Stimulated activated CD8-positive, alpha-beta memory T cell treated with anti-CD3 and anti-CD28 coated beads, Interleukin-7, amount 100 ng/mL, for 24 hours (primary cell): ENCODE results near the gene CCM2.

Experiments
- DNase-seq: peaks from one replicate; pipeline ENCODE4 v3.0.0-alpha.2; 2020; ENCODE audit warnings: low read depth

Gene CCM2

DNA sequence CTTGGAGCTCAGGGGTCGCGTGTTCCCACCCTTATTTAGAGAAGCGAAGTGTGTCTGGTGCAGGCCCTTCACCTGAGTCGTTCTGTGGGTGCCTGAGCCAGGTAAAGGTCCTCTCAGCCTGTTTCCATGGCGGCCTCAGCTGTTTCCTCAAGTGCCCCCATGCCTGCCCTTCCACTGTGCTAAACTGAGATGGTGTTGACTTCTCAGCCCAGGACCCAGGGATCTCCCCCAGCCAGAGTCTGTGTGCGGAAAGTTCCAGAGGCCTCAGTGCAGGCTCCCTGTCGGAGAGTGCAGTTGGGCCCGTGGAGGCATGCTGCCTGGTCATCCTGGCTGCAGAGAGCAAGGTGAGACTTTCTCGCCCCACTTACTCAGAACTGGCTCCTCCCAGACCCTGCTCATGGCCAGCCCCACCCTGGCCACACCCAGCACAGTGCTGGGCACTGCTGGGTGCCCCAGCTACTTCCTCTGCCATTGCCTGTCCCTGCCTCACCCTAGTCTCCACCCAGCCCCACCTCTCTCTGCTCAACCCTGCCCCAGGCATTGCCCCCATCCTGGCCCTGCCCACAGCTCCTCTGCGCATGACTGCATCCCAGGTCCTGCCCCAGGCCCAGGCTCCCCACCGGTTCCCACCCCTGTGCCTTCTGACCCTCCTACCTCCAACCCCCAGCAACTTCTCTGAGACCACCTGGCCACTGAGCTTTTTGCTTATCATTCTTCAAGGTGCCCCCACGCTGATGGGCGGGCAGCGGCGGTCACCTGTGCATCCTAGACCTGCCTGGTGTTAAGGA is 68.4 kb downstream of the CCM2 start:
- no peak for DNase-seq

DNA sequence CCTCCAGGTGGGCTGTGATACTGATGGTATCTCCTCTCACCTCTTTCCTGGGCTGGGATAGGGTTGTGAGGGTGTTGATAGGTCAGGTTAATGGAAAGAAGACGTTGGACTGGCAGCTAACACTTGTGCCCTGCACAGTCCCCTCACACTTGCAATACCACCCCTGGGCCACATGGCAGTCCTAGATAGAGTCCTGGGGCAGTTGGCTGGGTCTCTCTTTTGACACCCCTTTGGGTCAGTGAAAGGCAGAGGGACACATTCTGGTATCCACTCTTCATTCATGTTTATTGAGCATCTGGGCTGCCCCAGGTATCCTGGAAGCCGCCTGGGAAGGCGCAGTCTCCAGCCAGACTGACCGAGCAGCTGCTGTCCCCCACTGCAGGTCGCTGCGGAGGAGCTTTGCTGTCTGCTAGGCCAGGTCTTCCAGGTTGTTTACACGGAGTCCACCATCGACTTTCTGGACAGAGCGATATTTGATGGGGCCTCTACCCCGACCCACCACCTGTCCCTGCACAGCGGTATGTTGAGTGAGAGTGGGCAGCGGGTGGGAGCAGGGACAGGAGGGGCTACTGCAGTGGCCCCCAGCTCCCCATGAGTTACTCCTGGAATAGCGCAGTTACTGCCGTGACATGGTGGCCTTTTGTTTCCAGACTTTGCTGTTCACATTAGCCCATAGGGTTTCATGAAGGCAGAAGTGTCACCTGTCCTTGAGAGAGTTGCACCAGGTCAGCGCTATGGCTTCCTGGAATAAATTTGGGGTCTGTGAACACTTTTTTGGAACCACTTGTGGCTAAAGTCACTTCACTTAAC is 69.6 kb downstream of the CCM2 start:
- DNase-seq = no peak

DNA sequence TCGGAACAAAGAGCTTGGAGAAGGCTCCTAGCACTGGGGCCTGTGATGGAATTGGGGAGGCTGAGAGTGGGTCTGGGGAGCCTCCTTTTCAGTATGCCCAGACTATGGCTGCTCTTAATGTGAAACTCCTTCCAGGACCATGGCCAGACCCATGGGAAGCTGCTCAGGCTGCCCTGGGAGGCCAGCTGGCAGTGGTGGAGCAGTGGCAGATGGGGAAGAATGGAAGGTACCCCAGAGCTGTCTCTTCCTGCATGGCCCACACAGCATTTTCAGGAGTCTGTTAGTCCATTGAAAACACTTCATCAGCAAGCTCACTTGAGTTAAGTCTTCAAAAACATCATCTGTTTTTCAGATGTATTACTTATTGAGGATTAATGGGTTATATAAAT is 70.2 kb downstream of the CCM2 start:
- no peak for DNase-seq

DNA sequence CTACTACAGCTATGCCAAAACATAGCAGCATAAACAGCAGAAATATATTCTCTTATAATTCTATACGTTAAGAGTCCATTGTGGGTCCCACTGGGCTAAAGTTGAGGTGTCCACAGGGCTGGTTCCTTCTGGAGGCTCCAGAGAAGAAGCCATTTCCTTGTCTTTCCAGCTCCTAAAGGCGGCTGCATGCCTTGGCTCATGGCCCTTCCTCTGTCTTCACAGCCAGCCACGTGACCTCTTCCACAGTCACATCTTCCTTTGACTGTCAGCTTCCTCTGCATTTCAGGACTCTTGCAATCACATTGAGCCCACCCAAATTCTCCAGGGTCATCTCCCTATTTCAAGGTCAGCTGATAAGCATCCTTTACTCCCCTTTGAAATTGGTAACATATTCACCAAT is 71.5 kb downstream of the CCM2 start:
- no peak for DNase-seq

DNA sequence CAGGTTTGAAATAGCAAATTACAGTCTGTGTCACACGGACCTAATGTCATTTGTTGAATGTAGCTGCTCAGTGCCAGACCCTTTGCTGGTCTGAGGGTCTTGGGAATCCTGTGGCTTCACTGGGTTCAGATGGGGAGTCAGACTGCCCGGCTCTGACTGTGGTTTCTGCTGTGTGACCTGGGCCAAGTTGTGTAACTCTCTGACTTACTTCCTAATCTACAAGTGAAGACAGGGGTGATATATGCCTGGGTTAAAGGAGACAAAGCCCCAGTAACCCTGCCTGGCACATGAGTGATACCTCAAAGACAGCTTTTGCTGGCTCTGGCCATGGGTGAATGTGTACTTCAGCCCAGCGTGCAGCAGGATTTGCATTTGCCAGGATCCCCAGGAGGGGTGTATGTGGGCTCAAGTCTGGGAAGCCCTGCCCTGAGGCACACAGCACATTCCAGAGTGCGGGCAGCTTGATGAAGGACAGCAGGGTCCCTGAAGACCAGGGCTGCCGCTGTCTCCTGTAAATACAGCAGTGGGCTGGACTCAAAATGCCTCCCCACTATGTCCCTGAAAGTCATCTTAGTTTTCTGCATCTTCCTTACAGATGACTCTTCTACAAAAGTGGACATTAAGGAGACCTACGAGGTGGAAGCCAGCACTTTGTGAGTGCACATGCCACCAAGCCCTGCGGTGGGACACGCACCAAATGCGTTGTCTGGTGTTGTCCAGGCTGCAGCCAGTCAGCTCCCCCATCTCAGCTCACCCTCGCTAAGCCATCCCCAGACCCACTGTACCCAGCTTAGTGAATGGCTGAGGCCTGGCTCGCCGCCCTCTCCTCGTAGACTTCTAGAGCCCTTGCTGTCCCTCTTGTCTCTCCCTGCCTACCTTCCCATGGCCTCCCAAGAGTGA is 72.4 kb downstream of the CCM2 start:
- no peak for DNase-seq

DNA sequence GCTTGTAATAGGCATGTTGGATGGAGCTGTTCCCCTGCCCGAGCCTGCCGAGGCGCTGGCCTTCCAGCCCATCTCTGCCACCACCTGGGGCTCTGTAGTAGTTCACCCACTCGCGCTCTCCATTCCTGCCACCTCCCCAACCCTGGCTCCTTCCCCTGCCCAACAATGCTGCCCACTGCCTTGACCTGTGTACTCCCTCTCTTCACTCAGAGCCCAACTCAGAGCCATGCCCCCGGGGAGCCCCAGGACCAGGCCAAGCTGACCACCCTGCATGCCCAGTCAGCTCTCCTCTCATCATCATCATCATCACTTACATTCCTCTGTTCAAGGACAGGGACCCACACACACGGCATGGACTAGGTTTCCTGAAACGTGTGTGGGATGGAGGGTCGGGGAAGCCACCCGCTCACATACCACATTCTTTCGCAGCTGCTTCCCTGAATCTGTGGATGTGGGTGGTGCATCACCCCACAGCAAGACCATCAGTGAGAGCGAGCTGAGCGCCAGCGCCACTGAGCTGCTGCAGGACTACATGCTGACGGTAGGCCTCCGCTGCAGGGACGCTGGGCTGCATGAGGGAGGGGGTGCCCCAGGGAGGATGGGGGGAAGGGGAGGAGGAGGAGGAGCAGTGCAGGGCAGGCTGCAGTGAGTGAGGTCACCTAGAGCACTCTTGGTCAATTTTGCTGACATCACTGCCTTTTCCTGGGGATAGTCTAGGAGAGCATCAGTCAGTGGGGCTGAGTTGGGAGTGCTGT is 73.2 kb downstream of the CCM2 start:
- no peak for DNase-seq

DNA sequence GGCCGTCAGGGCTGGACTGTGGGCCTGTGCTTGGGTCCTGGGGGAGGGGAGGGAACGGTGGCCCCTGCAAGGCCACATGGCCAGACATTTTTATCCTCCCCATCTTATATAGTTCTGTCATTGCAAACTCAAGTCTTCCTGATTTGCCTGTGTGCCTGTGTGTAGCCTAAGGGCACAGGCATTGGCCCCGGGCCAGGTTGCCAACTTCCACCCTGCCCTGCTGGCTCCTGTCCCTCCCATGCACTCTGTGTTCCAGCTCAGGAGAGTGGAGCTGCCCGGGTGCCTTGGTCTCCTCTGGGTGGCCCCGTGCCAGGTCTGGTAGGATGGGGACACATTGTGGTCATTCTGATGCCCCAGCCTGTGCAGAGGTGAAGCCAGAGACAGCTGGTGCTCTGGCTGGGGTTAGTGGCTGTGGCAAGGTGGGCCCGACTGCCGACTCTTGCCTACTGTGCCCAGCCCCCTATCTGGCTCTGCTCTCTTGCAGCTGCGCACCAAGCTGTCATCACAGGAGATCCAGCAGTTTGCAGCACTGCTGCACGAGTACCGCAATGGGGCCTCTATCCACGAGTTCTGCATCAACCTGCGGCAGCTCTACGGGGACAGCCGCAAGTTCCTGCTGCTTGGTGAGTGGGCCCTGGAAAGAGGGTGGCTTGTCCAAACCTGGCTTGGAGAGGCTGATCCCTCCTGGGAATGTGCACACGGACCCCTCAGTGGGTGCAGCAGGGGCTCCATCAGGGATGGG is 74.0 kb downstream of the CCM2 start:
- no peak for DNase-seq

DNA sequence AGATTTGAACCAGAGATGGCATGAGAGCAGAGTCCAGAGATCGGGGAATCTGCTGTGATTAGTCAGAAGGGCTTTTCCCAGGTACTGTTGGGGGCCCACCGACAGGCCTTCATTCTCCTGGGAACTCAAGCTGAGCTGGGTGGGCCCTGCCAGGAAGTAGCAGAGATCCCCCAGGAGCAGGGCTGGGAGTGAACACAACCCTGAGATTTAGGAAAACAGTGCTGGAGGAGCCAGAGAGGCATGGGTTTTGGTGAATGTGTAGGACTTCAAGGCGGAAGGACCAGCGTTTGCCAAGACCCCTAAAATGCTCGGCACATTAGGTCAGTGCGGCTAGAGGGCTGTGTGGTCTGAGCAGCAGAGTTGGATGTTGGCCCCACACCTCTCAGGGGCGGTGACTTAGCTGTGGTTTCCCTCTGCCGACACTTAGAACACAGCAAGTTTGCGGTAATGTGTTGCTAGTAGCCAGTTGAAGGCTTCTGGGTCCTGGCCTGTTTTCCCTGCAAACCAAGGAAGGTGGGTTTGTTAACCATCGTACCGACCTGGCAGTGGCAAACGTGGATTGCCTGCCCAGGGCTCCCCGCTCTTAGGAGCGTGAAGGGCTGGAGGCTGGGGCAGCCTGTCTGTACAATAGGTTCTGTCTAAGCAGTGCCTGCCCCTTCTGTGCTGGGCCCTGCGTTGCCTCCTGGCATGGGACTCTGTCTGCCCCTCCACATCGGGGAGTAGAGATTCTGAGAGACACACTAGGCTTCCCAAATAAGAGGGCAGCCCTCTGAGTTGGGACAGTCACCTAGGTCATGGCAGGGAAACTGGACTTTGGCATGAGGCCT is 74.7 kb downstream of the CCM2 start:
- no peak for DNase-seq

DNA sequence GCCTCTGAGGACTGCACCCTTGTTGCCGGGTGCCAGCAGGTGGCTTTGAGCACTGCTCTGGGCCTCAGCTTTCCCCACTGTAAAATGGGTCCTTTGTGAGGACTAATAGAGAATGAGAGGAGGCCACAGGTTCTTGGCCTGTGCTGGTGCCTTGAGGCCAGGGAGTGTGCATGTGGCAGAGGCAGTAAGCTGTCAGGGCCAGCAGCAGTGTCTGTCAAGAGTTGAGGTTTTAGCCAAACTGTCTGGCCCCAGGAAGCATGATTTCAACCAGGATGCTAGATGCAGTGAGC is 75.3 kb downstream of the CCM2 start:
- no peak for DNase-seq

DNA sequence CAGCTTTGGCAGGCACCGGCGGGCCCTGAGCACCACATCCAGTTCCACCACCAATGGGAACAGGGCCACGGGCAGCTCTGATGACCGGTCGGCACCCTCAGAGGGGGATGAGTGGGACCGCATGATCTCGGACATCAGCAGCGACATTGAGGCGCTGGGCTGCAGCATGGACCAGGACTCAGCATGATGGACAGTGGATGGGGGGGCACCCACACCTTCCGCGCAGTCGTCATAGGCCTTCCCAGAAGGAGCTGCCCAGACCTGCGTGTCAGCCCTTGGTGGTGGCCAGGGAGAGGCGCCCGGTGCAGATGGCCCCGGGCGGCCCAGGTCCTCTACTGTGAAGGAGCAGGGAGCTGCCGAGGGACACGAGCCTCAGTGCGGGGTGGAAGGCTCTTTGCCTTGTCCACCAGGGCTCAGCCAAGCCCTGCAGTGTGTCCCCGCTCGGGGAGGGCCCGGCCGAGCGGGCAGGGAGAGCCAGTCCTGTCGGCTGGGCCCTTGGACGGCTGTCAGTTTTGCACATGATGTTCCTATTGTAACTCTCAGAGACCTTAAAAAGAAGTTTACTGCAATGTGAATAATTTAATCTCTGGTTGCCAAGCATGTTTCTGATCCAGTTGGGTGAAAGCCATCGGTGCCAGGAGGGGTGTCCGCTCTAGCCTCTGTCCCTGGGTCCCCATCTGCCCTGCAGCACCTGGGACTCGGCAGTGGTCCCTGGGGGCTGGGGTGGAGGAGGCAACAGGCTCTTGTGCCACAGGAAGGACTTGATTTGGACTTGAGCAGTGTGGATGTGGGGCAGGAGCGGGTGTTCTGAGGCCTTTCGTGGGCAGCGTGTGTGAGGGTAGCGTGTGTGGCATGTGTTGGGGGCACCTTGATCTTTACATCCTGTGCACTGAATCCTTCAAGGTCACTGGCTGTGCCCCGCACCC is 76.1 kb downstream of the CCM2 start:
- no peak for DNase-seq

DNA sequence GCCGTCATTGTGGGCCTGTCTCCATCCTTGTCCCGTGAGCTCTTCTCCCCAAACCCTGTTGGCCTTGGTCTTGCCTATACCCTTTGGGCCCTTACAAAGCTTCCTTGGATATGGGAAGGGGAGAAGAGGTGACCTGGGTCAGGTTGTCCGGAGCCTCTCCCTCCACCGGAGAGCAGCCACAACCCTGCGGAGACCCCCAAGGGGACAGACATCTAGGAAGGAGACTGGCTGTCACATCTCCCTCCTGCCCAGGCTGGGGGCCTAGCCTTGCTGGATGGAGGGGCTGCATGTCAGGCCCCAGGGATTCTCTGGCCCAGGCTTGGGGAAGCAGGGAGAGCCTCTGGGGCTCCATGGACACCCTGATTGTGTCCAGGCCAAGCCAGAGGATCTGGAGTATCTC is 76.9 kb downstream of the CCM2 start:
- DNase-seq = no peak

DNA sequence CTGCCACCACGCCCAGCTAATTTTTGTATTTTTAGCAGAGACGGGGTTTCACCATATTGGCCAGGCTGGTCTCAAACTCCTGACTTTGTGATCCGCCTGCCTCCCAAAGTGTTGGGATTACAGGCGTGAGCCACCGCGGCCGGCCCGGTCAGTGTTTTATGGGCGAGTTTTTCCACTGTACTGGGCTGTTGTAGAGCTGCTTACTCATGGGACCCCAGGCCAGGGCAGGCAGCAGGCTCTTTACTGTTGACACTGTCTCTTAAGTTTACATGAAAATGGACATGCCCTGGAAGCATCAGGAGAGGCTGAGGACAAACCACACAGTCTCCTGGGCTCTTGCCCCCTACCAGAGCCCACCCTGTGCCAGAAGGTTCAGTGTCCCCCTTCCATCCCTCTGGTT is 77.6 kb downstream of the CCM2 start:
- DNase-seq = no peak

DNA sequence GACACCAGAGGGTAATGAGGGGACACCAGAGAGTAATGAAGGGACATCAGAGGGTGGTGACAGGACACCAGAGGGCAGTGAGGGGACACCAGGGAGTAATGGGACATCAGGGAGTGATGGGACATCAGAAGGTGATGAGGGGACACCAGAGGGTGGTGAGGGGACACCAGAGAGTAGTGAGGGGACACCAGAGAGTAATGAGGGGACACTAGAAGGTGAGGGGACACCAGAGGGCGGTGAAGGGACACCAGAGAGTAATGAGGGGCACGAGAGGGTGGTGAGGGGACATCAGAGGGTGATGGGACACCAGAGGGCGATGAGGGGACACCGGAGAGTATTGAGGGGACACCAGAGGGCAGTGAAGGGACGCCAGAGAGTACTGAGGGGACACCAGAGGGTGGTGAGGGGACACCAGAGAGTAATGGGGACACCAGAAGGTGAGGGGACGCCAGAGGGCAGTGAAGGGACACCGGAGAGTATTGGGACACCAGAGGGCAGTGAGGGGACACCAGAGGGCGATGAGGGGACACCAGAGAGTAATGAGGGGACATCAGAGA is 78.2 kb downstream of the CCM2 start:
- no peak for DNase-seq

DNA sequence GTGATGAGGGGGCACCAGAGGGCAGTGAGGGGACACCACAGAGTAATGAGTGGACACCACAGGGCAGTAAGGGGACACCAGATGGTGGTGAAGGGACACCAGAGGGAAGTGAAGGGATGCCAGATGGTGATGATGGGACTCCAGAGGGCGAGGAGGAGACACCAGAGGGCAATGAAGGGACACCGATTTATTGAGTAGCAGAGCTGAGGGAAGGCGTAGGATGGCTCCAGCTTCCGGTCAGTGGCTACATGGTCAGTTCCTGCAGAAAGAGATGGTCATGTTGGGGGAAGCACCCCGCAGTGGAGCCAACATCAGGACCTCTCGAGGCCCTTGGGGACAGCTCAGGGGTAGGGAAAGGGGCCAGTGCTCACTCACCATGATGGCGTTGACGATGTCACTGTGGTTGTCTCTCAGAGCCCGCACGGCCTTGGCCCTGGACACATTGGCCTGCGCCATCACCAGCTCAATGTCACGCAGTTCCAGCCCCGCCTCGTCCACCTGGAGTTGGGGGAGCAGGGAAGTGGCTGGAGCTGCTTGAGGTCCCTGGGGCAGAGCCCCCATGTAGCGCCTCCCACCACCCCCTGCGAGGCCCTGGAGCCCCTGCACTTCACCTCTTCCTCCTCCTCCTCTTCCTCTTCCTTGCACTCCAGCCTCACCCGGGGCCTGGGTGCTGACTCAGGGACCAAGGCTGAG is 80.4 kb downstream of the CCM2 start:
- DNase-seq = no peak

DNA sequence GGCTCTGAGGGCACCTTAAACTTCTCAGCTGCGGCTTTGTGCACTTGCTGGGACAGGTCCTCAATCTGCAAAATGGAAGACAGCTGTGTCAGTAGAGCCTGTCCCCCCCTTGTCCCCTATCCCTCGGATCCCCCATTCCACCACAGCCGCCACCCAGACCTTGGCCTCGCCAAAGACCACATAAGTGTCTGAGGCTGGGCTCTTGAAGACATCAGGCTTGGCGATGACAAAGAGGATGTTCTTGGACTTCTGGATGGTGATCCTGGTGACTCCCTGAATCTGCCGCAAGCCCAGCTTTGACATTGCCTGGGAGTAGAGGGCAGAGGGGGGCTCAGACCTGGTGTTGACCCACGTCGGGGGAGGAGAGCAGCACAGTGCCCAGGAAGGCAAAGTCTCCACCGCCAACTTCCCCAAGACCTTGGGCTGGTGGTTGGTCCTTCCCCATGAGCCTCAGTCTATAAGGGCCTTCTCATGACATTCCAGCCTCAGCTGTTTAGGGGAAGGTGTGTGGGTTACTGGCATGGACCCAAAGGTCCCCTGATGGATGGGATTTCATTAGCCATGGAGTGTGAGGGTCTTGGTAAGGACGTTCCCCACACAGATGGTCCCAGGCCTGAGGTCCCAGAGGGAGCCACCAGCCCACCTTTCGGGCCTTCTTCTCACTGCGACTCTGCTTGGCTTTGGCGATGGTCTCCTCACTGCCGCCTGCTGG is 81.1 kb downstream of the CCM2 start:
- DNase-seq = no peak

DNA sequence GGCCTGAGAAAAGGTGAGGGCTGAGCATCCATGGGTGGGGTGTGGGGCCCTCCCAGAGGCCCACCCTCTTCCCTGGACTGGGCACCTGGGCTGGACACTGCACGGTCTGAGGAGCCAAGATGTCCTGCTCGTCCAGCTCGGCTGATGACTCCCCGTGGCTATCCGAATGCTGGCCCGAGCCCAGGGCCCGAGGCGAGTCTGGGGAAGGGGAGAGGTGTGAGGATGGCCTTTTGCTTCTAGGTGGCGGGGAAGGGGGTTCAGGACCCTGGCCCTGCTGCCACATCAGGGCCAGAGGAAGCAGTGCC is 81.6 kb downstream of the CCM2 start:
- no peak for DNase-seq

DNA sequence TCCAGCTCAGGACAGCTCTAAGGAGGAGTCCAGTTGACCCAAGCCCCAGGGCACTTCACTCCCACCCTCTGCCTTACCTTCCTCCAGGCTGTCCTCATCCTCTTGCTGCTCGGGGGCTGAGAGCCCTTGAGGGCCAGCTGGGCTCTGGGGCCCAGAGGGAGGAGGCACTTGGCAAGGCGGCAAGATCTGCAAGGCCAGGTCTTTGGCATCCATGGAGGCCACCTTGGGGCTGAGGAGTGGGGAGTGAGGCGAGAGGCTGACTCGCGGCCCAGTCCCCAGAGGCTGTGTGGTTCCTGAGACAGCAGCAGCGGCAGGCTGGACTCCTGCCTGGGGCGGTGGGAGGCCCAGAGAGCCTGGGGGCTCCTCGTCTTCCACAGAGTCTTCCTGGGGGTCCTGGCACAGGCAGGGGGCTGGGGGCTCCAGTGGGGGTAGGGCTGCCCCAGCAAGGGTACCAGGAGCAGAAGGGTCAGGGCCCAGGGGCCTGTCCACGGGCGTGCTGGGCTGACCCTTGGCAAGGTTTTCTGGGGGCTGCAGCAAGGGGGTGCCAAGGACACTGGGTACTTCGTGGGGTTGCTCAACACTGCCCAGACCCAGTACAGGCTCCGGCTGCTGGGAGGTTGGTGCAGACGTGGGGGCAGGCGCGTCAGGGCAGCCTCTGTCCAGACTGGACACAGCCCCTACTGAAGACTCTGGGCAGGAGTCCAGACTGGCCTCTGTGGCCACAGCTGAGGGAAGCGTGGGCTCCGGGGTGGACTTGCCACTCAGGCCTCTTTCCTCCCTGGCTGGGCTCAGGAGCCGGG is 82.2 kb downstream of the CCM2 start:
- no peak for DNase-seq
